C4-2B (cell line): ENCODE results near the gene ZBTB40.

ENCODE experiments used
- CTCF ChIP-seq: fragments of 450-650 bp; conservative IDR thresholded peaks from 2 replicates; pipeline ENCODE4 v1.5.1; 2017; ENCODE audit warnings: mild to moderate bottlenecking
- ZFX ChIP-seq: fragments of 450-650 bp; IDR thresholded peaks from 2 replicates; pipeline ENCODE4 v1.6.1; 2017

GRCh38 chr1:22552021-22552420, 100.4 kb downstream of the ZBTB40 start:
- no peak for TF ChIP-seq CTCF
- no peak for TF ChIP-seq ZFX
